Loucy (cell line): ENCODE data around the gene PCDHGC5.

Source experiments
- H2AFZ ChIP-seq: fragments of 200-600 bp; sonication (generic); 2 replicates; pipeline ENCODE4 v1.6.0; 2016; ENCODE audit warnings: antibody characterized with exemption, mild to moderate bottlenecking, low read length, moderate library complexity
- H3F3A ChIP-seq: fragments of 200-600 bp; 2 replicates; pipeline ENCODE4 v1.6.0; 2016; ENCODE audit warnings: antibody characterized with exemption, low read depth, mild to moderate bottlenecking
- H3K27me3 ChIP-seq: fragments of 200-600 bp; sonication (generic); 2 replicates; pipeline ENCODE4 v1.6.1; 2014; ENCODE audit warnings: low read length, mild to moderate bottlenecking; ENCODE audit not compliant: insufficient read depth, poor library complexity, severe bottlenecking
- H3K36me3 ChIP-seq: fragments of 200-600 bp; sonication (generic); 2 replicates; pipeline ENCODE4 v1.6.1; 2016; ENCODE audit warnings: low read length; ENCODE audit not compliant: insufficient read depth
- H3K4me1 ChIP-seq: fragments of 200-600 bp; sonication (generic); 2 replicates; pipeline ENCODE4 v1.5.1; 2014; ENCODE audit warnings: low read length, mild to moderate bottlenecking; ENCODE audit not compliant: insufficient read depth, poor library complexity, severe bottlenecking
- H3K4me2 ChIP-seq: fragments of 200-600 bp; sonication (generic); 2 replicates; pipeline ENCODE4 v1.6.0; 2014; ENCODE audit warnings: antibody characterized with exemption, low read length, low read depth, mild to moderate bottlenecking; ENCODE audit not compliant: poor library complexity, severe bottlenecking
- H3K4me3 ChIP-seq: fragments of 200-600 bp; sonication (generic); 2 replicates; pipeline ENCODE4 v1.5.1; 2014; ENCODE audit warnings: low read length, mild to moderate bottlenecking, mixed read lengths; ENCODE audit not compliant: poor library complexity, severe bottlenecking
- H3K79me2 ChIP-seq: fragments of 200-600 bp; sonication (generic); 2 replicates; pipeline ENCODE4 v1.6.1; 2014; ENCODE audit warnings: low read length; ENCODE audit not compliant: insufficient read depth
- H3K9ac ChIP-seq: fragments of 200-600 bp; sonication (generic); 2 replicates; pipeline ENCODE4 v1.6.0; 2014; ENCODE audit warnings: mild to moderate bottlenecking, low read depth, low read length, moderate library complexity; ENCODE audit not compliant: poor library complexity, severe bottlenecking
- H3K9me2 ChIP-seq: fragments of 200-600 bp; sonication (generic); replicated peaks from 2 replicates; pipeline ENCODE4 v1.6.1; 2016; ENCODE audit warnings: low read depth, low read length, mixed read lengths
- H3K9me3 ChIP-seq: fragments of 200-600 bp; sonication (generic); 2 replicates; pipeline ENCODE4 v1.6.1; 2014; ENCODE audit warnings: mild to moderate bottlenecking, antibody characterized with exemption, low read length, low read depth; ENCODE audit not compliant: insufficient read depth
- H4K20me1 ChIP-seq: fragments of 200-600 bp; sonication (generic); 2 replicates; pipeline ENCODE4 v1.6.0; 2014; ENCODE audit warnings: antibody characterized with exemption, low read length, mild to moderate bottlenecking; ENCODE audit not compliant: insufficient read depth, poor library complexity, severe bottlenecking
- EZH2phosphoT487 ChIP-seq: fragments of 200-600 bp; IDR thresholded peaks from 2 replicates; pipeline ENCODE4 v1.6.1; 2018; ENCODE audit warnings: antibody characterized with exemption, mild to moderate bottlenecking, moderate library complexity, borderline replicate concordance
- TF ChIP-seq, protein P1 (sequence below): fragments of 200-600 bp; sonication (generic); conservative IDR thresholded peaks from 2 replicates; pipeline ENCODE4 v1.5.1; 2014; ENCODE audit warnings: mild to moderate bottlenecking, antibody characterized with exemption, low read length

PCDHGC5 gene

DNA sequence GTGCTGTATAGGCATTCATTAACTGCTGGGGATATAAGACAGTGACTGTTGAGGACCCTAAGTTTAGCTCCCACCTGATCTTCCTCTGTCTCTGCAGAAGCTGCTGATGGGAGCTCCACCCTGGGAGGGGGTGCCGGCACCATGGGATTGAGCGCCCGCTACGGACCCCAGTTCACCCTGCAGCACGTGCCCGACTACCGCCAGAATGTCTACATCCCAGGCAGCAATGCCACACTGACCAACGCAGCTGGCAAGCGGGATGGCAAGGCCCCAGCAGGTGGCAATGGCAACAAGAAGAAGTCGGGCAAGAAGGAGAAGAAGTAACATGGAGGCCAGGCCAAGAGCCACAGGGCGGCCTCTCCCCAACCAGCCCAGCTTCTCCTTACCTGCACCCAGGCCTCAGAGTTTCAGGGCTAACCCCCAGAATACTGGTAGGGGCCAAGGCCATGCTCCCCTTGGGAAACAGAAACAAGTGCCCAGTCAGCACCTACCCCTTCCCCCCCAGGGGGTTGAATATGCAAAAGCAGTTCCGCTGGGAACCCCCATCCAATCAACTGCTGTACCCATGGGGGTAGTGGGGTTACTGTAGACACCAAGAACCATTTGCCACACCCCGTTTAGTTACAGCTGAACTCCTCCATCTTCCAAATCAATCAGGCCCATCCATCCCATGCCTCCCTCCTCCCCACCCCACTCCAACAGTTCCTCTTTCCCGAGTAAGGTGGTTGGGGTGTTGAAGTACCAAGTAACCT lies 22.1 kb downstream of the PCDHGC5 start:
- Histone ChIP-seq H3F3A (no peaks in the 10 kb centered on the region), H3K27me3 (no peaks in the 10 kb centered on the region), H3K9ac (no peak overlapping the region), H4K20me1 (no peaks in the 10 kb centered on the region), H3K4me2 (no peak overlapping the region), H3K79me2 (no peaks in the 10 kb centered on the region), H3K36me3 (peaks cover 35% of the 10 kb centered on the region; the same call in 1 of the 2 replicates), H3K4me1 (no peaks in the 10 kb centered on the region), H2AFZ (no peak overlapping the region), H3K9me3 (no peaks in the 10 kb centered on the region), H3K4me3 (no peak overlapping the region), H3K9me2 (no peaks in the 10 kb centered on the region)
- TF ChIP-seq EZH2phosphoT487, result no peak
- TF ChIP-seq, protein P1, sequence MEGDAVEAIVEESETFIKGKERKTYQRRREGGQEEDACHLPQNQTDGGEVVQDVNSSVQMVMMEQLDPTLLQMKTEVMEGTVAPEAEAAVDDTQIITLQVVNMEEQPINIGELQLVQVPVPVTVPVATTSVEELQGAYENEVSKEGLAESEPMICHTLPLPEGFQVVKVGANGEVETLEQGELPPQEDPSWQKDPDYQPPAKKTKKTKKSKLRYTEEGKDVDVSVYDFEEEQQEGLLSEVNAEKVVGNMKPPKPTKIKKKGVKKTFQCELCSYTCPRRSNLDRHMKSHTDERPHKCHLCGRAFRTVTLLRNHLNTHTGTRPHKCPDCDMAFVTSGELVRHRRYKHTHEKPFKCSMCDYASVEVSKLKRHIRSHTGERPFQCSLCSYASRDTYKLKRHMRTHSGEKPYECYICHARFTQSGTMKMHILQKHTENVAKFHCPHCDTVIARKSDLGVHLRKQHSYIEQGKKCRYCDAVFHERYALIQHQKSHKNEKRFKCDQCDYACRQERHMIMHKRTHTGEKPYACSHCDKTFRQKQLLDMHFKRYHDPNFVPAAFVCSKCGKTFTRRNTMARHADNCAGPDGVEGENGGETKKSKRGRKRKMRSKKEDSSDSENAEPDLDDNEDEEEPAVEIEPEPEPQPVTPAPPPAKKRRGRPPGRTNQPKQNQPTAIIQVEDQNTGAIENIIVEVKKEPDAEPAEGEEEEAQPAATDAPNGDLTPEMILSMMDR, result no peak

DNA sequence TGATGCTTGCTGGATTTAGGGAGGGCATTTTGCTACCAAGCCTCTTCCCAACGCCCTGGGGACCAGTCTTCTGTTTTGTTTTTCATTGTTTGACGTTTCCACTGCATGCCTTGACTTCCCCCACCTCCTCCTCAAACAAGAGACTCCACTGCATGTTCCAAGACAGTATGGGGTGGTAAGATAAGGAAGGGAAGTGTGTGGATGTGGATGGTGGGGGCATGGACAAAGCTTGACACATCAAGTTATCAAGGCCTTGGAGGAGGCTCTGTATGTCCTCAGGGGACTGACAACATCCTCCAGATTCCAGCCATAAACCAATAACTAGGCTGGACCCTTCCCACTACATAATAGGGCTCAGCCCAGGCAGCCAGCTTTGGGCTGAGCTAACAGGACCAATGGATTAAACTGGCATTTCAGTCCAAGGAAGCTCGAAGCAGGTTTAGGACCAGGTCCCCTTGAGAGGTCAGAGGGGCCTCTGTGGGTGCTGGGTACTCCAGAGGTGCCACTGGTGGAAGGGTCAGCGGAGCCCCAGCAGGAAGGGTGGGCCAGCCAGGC lies 23.0 kb downstream of the PCDHGC5 start:
- Histone ChIP-seq H3K79me2 (no peaks in the 10 kb centered on the region), H2AFZ (no peak overlapping the region), H3K4me3 (no peak overlapping the region), H3K36me3 (peaks cover 43% of the 10 kb centered on the region; the same call in 1 of the 2 replicates), H3F3A (no peaks in the 10 kb centered on the region), H4K20me1 (no peaks in the 10 kb centered on the region), H3K9me3 (no peaks in the 10 kb centered on the region), H3K4me2 (no peak overlapping the region), H3K9me2 (no peaks in the 10 kb centered on the region), H3K9ac (no peak overlapping the region), H3K4me1 (no peaks in the 10 kb centered on the region), H3K27me3 (no peaks in the 10 kb centered on the region)
- TF ChIP-seq EZH2phosphoT487, result no peak
- TF ChIP-seq, protein P1, result no peak

DNA sequence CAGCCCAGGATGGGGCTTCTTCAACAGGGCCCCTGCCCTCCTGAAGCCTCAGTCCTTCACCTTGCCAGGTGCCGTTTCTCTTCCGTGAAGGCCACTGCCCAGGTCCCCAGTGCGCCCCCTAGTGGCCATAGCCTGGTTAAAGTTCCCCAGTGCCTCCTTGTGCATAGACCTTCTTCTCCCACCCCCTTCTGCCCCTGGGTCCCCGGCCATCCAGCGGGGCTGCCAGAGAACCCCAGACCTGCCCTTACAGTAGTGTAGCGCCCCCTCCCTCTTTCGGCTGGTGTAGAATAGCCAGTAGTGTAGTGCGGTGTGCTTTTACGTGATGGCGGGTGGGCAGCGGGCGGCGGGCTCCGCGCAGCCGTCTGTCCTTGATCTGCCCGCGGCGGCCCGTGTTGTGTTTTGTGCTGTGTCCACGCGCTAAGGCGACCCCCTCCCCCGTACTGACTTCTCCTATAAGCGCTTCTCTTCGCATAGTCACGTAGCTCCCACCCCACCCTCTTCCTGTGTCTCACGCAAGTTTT lies 23.6 kb downstream of the PCDHGC5 start:
- H3K79me2 ChIP-seq, result no peaks in the 10 kb centered on the region
- no peaks in the 10 kb centered on the region for H3F3A ChIP-seq
- no peaks in the 10 kb centered on the region for H3K9me2 ChIP-seq
- H3K36me3 ChIP-seq, result peaks cover 49% of the 10 kb centered on the region; the same call in 1 of the 2 replicates
- H3K4me2 ChIP-seq, result no peak overlapping the region
- H3K9ac ChIP-seq, result no peak overlapping the region
- H2AFZ ChIP-seq, result no peak overlapping the region
- no peaks in the 10 kb centered on the region for H3K4me1 ChIP-seq
- no peaks in the 10 kb centered on the region for H3K9me3 ChIP-seq
- TF ChIP-seq, protein P1, result peak; percentile 84
- no peak for TF ChIP-seq EZH2phosphoT487
- no peaks in the 10 kb centered on the region for H3K27me3 ChIP-seq
- H4K20me1 ChIP-seq, result no peaks in the 10 kb centered on the region
- no peak overlapping the region for H3K4me3 ChIP-seq
